SW480 (cell line): ENCODE measurements around the gene KCTD1.
"Not testable (repeated sequence)": the region's sequence is repeated elsewhere in the genome, so short reads cannot be mapped to it uniquely, and the experiment has no call there.

Experiments
- DNase-seq: peaks from one replicate; pipeline ENCODE4 v3.0.0-alpha.2; 2016; ENCODE audit warnings: low spot score

The KCTD1 gene

GRCh38 chr18:26457611-26458353, 90.6 kb downstream of the KCTD1 start:
- DNase-seq: no peak

- DNase-seq: no peak
These were observed 91.2 kb downstream of the KCTD1 start for GRCh38 chr18:26457195-26457594.

- no peak for DNase-seq
These were observed 92.3 kb downstream of the KCTD1 start for GRCh38 chr18:26456070-26456491.

- DNase-seq: no peak
These were observed 92.7 kb downstream of the KCTD1 start for GRCh38 chr18:26455639-26456038.

GRCh38 chr18:26454616-26455015, 93.7 kb downstream of the KCTD1 start:
- no peak for DNase-seq

GRCh38 chr18:26454192-26454591, 94.2 kb downstream of the KCTD1 start:
- DNase-seq: no peak

GRCh38 chr18:26453386-26453901, 94.9 kb downstream of the KCTD1 start:
- DNase-seq: no peak

DNA sequence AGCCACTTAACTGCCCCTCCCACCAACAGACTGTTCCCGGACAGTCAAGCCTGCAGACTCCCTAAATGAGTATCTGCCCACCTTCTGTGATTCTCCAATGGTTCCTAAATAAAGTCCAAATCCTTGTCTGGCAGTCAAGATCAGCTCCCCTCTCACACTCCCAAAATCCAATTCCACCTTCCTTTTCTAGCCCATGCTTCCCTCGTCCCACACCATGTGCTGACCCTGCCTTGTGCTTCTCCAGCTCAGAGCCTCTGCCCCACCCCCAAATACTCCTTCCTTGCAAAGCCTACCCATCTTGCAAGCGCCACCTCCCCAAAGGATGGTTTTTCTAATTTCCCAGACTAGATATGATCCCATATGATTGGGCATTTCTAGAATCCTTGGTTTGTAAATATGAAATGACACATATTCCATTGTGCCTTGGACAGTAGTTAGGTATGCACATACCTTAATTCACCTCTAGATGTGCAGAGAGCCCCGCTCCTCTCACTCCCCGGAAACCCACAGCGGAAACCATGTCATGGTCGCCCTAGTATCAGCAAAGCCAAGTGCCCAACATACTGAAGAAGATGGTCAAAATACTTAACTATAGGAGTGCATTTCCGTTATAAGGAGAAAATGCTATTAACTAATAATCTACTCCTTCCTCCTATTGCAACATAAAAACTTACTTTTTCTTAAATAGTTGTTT, 97.2 kb downstream of the KCTD1 start:
- no peak for DNase-seq

GRCh38 chr18:26448714-26449159, 99.6 kb downstream of the KCTD1 start:
- DNase-seq: no peak

DNA sequence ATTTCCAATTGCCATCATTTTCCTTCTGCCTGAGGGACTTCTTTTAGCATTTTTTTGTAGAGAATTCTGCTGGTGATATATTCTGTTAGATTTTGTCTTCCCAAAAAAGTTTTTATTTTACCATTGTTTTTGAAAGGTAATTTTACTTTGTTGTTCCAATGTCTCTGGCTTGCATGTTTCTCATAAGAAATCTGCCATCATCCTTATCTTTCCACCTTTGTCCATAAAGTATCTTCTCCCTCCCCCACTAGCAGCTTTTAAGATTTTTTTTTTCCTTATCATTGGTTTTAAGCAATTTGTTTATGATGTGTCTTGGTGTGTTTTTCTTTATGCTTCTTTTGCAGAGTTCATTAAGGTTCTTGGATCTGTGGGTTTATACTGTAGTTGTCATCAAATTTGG, 104.5 kb downstream of the KCTD1 start:
- DNase-seq: no peak

GRCh38 chr18:26442126-26442525, 106.2 kb downstream of the KCTD1 start:
- no peak for DNase-seq

- no peak for DNase-seq
These were observed 107.7 kb downstream of the KCTD1 start for GRCh38 chr18:26440644-26441043.

- DNase-seq: no peak
These were observed 108.8 kb downstream of the KCTD1 start for GRCh38 chr18:26439537-26439936.

DNA sequence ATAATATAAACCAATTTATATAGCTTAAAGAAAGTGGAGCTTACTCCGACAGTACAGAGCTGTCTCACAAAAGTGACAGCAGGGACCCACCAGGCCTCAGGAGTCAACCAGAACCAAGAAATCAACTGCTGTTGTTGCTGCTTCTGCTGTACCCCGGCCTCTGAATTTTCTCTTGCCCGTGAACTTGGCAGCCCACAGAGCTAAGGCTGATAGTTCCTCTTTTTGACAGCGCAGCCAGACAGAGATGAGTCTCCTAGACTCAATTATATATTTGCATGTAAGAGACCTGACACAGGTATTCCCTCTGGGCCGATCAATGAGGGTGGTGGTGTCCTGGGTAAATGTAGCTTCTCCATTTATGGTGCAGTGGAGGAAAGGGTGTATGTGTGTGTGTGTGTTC, 109.4 kb downstream of the KCTD1 start:
- no peak for DNase-seq

GRCh38 chr18:26437634-26438033, 110.7 kb downstream of the KCTD1 start:
- DNase-seq: not testable (repeated sequence)

GRCh38 chr18:26436176-26437051, 111.9 kb downstream of the KCTD1 start:
- DNase-seq: peak; percentile 61

- no peak for DNase-seq
These were observed 112.8 kb downstream of the KCTD1 start for GRCh38 chr18:26435415-26436095.

- no peak for DNase-seq
These were observed 113.5 kb downstream of the KCTD1 start for GRCh38 chr18:26434887-26435286.

DNA sequence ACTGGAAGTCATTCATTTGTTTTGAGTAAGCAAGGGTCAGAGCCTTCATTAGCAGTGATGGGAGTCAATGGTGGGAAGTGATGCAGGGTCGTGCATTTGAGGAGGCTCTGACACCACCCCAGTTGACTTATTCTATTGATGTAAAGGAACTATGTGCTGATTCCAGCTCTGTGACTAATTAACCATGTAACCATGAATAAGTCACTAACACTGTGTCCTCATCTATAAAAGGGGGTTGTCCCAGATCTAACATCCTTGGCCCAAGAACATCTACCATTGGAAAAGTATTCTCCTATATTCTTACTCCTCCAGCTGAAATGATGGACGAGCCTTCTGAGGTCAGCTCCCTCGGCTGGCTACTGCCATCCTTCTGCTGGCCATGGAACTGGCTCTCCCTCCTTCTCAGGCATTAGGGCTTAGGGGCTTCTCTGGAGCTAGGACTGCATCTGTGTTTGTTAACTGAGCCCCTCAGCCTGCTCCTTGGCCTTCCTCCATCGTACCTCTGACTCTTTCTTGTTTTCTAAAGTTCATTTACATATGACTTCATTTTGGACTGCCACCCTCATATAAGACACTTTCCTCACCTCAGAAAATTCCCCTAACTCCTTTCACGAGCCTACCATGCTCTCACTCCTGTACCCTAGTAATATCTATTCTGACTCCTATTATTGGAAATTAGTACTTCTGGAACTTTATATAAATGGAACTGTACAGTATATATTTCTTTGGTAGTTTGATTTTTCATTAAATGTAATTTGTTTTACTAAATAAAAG, 115.5 kb downstream of the KCTD1 start:
- DNase-seq: no peak

GRCh38 chr18:26429535-26430226, 118.7 kb downstream of the KCTD1 start:
- peak; percentile 50 for DNase-seq
